OCI-LY7 (cell line): ENCODE measurements around the gene FKBP1B.

Experiments
- CTCF ChIP-seq: fragments of 200-600 bp; sonication (generic); conservative IDR thresholded peaks from 2 replicates; pipeline ENCODE4 v1.5.1; 2014; ENCODE audit warnings: mild to moderate bottlenecking, antibody characterized with exemption, low read length, moderate library complexity, mixed read lengths
- EZH2phosphoT487 ChIP-seq: fragments of 200-600 bp; sonication (generic); IDR thresholded peaks from 2 replicates; pipeline ENCODE4 v1.6.1; 2018; ENCODE audit warnings: low read depth, borderline replicate concordance, mild to moderate bottlenecking, mixed run types, antibody characterized with exemption, low read length, moderate library complexity, mixed read lengths

GRCh38 chr2:24082787-24083566 is 33.4 kb downstream of the FKBP1B start:
- no peak for TF ChIP-seq CTCF
- TF ChIP-seq EZH2phosphoT487, result no peak
